Endothelial cell of umbilical vein (primary cell): ENCODE results near the gene SPRR2E. TPM values are rescaled to one million over a fixed set of nuclear protein-coding genes. Genes with fewer than 3 reads are reported as not detected.

Experiments used
- BruUV-seq: library from RNA; stranded (reverse); fragments of 400-500 nt; replicated peaks from 2 replicates; lab custom pipeline; 2021; lab: Mats Ljungman, UMichigan
- CTCF ChIA-PET: fragments of 300-600, 350-600 bp; sonication (Branson Sonifier 250); formaldehyde crosslinking; loops from one replicate; lab custom pipeline; 2021; ENCODE audit warnings: antibody characterized with exemption, inconsistent platforms; lab: Charles Lee
- POLR2A ChIA-PET: fragments of 300-600, 350-600 bp; sonication (Branson Sonifier 250); formaldehyde crosslinking; loops from one replicate; lab custom pipeline; 2021; ENCODE audit warnings: antibody characterized with exemption, inconsistent platforms; lab: Charles Lee
- DNase-seq: peaks from one replicate; pipeline ENCODE4 v3.0.0-alpha.2; 2011; ENCODE audit warnings: low read depth, low spot score
- FAIRE-seq: peaks from 2 replicates; lab custom pipeline; 2011; peaks lifted over from hg19 to GRCh38; lab: Jason Lieb, UNC
- H2AFZ ChIP-seq: 2 replicates; pipeline ENCODE4 v1.6.0; 2012; ENCODE audit warnings: low read depth, low read length, control low read depth, inconsistent platforms
- H3K27ac ChIP-seq: 2 replicates; pipeline ENCODE4 v1.5.1; 2011; ENCODE audit warnings: low read depth, mild to moderate bottlenecking, control low read depth, low read length, moderate library complexity; ENCODE audit not compliant: insufficient read depth
- H3K27me3 ChIP-seq, 2 experiments: 2 replicates each; pipeline versions ENCODE4 v1.6.0 to v1.6.1; 2011; ENCODE audit warnings: low read length in 2 of 2, mixed read lengths in 1 of 2; ENCODE audit not compliant: control insufficient read depth in 2 of 2, insufficient read depth in 2 of 2
- H3K36me3 ChIP-seq, 2 experiments: 2 replicates in 1 of 2; 3 replicates in 1 of 2; pipeline ENCODE4 v1.5.1; 2011; ENCODE audit warnings: low read length in 2 of 2, mild to moderate bottlenecking in 1 of 2, moderate library complexity in 1 of 2; ENCODE audit not compliant: control insufficient read depth in 2 of 2, insufficient read depth in 2 of 2; ENCODE audit errors: extremely low read depth in 1 of 2
- H3K4me1 ChIP-seq: 3 replicates; pipeline ENCODE4 v1.5.1; 2011; ENCODE audit warnings: mild to moderate bottlenecking, low read length; ENCODE audit not compliant: control insufficient read depth, insufficient read depth; ENCODE audit errors: extremely low read depth
- H3K4me2 ChIP-seq: 2 replicates; pipeline ENCODE4 v1.6.1; 2011; ENCODE audit warnings: low read length, control low read depth, mixed read lengths; ENCODE audit not compliant: insufficient read depth
- H3K4me3 ChIP-seq, 3 experiments: fragments of 200-600 bp in 1 of 3; sonication (generic), shearing (Covaris generic) in 1 of 3; replicated peaks in 1 of 3; 2 replicates each; pipeline ENCODE4 v1.5.1; 2011 to 2016; ENCODE audit warnings: control low read depth in 3 of 3, low read length in 3 of 3, mild to moderate bottlenecking in 2 of 3, inconsistent platforms in 1 of 3, low read depth in 1 of 3, moderate library complexity in 1 of 3; ENCODE audit not compliant: insufficient read depth in 1 of 3
- H3K79me2 ChIP-seq: 2 replicates; pipeline ENCODE4 v1.6.0; 2012; ENCODE audit warnings: low read length, inconsistent platforms; ENCODE audit not compliant: control insufficient read depth, insufficient read depth
- H3K9ac ChIP-seq: replicated peaks from 2 replicates; pipeline ENCODE3; 2011; ENCODE audit warnings: low read length, control low read depth; ENCODE audit not compliant: insufficient read depth; ENCODE audit errors: extremely low read depth
- H3K9me1 ChIP-seq: replicated peaks from 3 replicates; pipeline ENCODE4 v1.6.0; 2011; ENCODE audit warnings: mild to moderate bottlenecking, low read length; ENCODE audit not compliant: control insufficient read depth, insufficient read depth; ENCODE audit errors: extremely low read depth
- H3K9me3 ChIP-seq: replicated peaks from 2 replicates; pipeline ENCODE4 v1.5.1; 2012; ENCODE audit warnings: low read length, inconsistent platforms; ENCODE audit not compliant: control insufficient read depth, insufficient read depth
- H4K20me1 ChIP-seq: replicated peaks from 2 replicates; pipeline ENCODE3; 2011; ENCODE audit warnings: mild to moderate bottlenecking, low read length; ENCODE audit not compliant: control insufficient read depth, insufficient read depth; ENCODE audit errors: extremely low read depth
- EZH2 ChIP-seq: IDR thresholded peaks from 2 replicates; pipeline ENCODE4 v1.6.1; 2012; ENCODE audit warnings: borderline replicate concordance, low read depth, mild to moderate bottlenecking, moderate library complexity, low read length, inconsistent platforms; ENCODE audit not compliant: severe bottlenecking
- FOS ChIP-seq: IDR thresholded peaks from 2 replicates; pipeline ENCODE4 v1.6.1; 2011; ENCODE audit warnings: mild to moderate bottlenecking, low read length, moderate library complexity, borderline replicate concordance; ENCODE audit not compliant: insufficient read depth
- GATA2 ChIP-seq: IDR thresholded peaks from 2 replicates; pipeline ENCODE4 v1.7.0; 2011; ENCODE audit warnings: low read depth, mild to moderate bottlenecking, moderate library complexity, mixed read lengths, low read length; ENCODE audit not compliant: insufficient read length, insufficient read depth
- JUN ChIP-seq: IDR thresholded peaks from 2 replicates; pipeline ENCODE4 v1.6.1; 2011; ENCODE audit warnings: borderline replicate concordance, low read depth; ENCODE audit not compliant: insufficient read length, insufficient read depth
- MAX ChIP-seq: IDR thresholded peaks from 2 replicates; pipeline ENCODE4 v1.6.1; 2011; ENCODE audit not compliant: insufficient read depth, insufficient read length
- MYC ChIP-seq: IDR thresholded peaks from one replicate; pipeline ENCODE4 v1.6.1; 2011; ENCODE audit warnings: mild to moderate bottlenecking, low read depth, low read length
- POLR2A ChIP-seq: IDR thresholded peaks from 2 replicates; pipeline ENCODE4 v1.6.1; 2012; ENCODE audit warnings: low read depth, mild to moderate bottlenecking, control low read depth, low read length
- POLR2AphosphoS5 ChIP-seq: IDR thresholded peaks from 2 replicates; pipeline ENCODE4 v1.6.1; 2012; ENCODE audit warnings: low read depth, mild to moderate bottlenecking, control low read depth, low read length, moderate library complexity; ENCODE audit not compliant: insufficient read depth
- dilution Hi-C: fragments of 300-500 bp; cut with MboI; formaldehyde crosslinking; loops from one replicate; pipeline ENCODE4 v1.15.0; 2019; ENCODE audit warnings: low sequenced_read_pairs; ENCODE audit not compliant: extremely low pct_ligation_motif_present
- intact Hi-C: fragments of 100-400 bp; cut with micrococcal nuclease; formaldehyde crosslinking; loops from one replicate; pipeline ENCODE4 v1.10.0; 2022
- polyA plus RNA-seq, 4 experiments: library from polyadenylated mRNA; depleted of rRNA in 3 of 4; stranded (reverse) in 3 of 4; unstranded in 1 of 4; fragments of >200 nt; gene quantifications; 2 replicates each; pipeline versions ENCODE4 v1.2.1 to v1.2.3, GENCODE V29; 2011 to 2012; ENCODE audit warnings: missing spikeins in 1 of 4
- total RNA-seq: library from RNA; stranded (reverse); gene quantifications from 2 replicates; pipeline ENCODE4 v1.2.3, GENCODE V29; 2021
- TF ChIP-seq, protein P1 (sequence below), 2 donors: IDR thresholded peaks; 1 replicate in 1 of 2; 2 replicates in 1 of 2; pipeline ENCODE4 v1.5.1; 2011; ENCODE audit warnings: low read length in 2 of 2, mild to moderate bottlenecking in 2 of 2, moderate library complexity in 2 of 2, control low read depth in 1 of 2, inconsistent platforms in 1 of 2, low read depth in 1 of 2; ENCODE audit not compliant: insufficient read depth in 1 of 2; ENCODE audit errors: extremely low read depth in 1 of 2

SPRR2E gene
- total and polyA plus RNA-seq, 2 donors (not counting 3 experiments of a cell fraction or from before 2014, with no cell fraction given) = not detected

- intact Hi-C loops (no loop called here), dilution Hi-C loops (no loop called here)
- ChIA-PET CTCF (no interaction called here), POLR2A (no interaction called here)
- no peaks in the 10 kb centered on the region for H3K4me1 ChIP-seq
- no peak for DNase-seq
- H2AFZ ChIP-seq = no peak overlapping the region
- no peaks in the 10 kb centered on the region for H3K27me3 ChIP-seq
- H4K20me1 ChIP-seq = no peaks in the 10 kb centered on the region
- no peak overlapping the region for H3K4me2 ChIP-seq
- TF ChIP-seq GATA2 (no peak), MYC (no peak), EZH2 (no peak), JUN (no peak), FOS (no peak), POLR2A (no peak), MAX (no peak), POLR2AphosphoS5 (no peak)
- TF ChIP-seq, protein P1, sequence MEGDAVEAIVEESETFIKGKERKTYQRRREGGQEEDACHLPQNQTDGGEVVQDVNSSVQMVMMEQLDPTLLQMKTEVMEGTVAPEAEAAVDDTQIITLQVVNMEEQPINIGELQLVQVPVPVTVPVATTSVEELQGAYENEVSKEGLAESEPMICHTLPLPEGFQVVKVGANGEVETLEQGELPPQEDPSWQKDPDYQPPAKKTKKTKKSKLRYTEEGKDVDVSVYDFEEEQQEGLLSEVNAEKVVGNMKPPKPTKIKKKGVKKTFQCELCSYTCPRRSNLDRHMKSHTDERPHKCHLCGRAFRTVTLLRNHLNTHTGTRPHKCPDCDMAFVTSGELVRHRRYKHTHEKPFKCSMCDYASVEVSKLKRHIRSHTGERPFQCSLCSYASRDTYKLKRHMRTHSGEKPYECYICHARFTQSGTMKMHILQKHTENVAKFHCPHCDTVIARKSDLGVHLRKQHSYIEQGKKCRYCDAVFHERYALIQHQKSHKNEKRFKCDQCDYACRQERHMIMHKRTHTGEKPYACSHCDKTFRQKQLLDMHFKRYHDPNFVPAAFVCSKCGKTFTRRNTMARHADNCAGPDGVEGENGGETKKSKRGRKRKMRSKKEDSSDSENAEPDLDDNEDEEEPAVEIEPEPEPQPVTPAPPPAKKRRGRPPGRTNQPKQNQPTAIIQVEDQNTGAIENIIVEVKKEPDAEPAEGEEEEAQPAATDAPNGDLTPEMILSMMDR (IDR thresholded peaks at IDR 0.05; ENCODE audit: extremely low read depth in 1 of 2, insufficient read depth in 1 of 2, low read depth in 1 of 2, low read length in 2 of 2) = no peak
- FAIRE-seq = no peak
- no TSS peak for BruUV-seq
- H3K4me3 ChIP-seq = no peak overlapping the region
- H3K9ac ChIP-seq = no peak overlapping the region
- no peaks in the 10 kb centered on the region for H3K9me3 ChIP-seq
- H3K36me3 ChIP-seq = no peaks in the 10 kb centered on the region
- H3K79me2 ChIP-seq = no peaks in the 10 kb centered on the region
- no peak overlapping the region for H3K27ac ChIP-seq
- H3K9me1 ChIP-seq = no peaks in the 10 kb centered on the region
These were observed 24.1 kb downstream of the SPRR2E start for GRCh38 chr1:153070243-153070642.
